Activated CD8-positive, alpha-beta memory T cell treated with anti-CD3 and anti-CD28 coated beads for 4 hours (primary cell): ENCODE measurements around the gene CCDC47.
"Not testable (repeated sequence)": the region's sequence is repeated elsewhere in the genome, so short reads cannot be mapped to it uniquely, and the experiment has no call there.

Experiments used
- DNase-seq, 2 donors: peaks; one replicate each; pipeline ENCODE4 v3.0.0-alpha.2; 2020; ENCODE audit warnings: low read depth in 2 of 2

Gene CCDC47

DNA sequence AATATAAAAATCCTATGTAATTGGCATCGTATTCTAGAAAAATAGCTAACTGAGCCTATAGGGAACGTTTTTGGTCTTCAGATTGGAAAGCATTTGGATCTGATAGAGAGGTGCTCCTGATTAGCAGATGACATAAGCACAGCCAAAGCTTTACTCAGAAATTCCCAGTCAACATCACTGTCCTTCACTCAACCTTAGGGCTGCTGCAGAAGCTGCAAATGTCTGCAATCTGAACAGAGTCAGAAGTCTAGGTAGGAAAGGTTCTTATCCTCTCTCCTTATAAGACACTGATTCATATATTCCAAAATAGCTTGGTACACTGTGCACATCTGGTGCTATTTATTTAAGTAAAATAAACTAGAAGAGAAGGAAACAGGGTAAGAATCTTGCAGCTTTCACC, 51.0 kb downstream of the CCDC47 start:
- no peak for DNase-seq

DNA sequence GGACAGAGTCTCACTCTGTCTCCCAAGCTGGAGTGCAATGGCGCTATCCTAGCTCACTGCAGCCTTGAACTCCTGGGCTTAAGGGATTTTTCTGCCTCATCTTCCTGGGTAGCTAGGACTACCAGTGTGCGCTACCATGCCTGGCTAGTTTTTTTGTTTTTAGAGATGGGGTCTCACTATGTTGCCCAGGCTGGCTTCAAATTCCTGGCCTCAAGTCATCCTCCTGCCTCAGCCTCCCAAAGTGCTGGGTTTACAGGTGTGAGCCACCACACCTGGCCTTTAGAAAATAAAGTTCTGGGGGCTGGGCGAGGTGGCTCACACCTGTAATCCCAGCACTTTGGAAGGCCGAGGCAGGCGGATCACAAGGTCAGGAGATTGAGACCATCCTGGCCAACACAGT, 53.2 kb downstream of the CCDC47 start:
- DNase-seq, result not testable (repeated sequence)

DNA sequence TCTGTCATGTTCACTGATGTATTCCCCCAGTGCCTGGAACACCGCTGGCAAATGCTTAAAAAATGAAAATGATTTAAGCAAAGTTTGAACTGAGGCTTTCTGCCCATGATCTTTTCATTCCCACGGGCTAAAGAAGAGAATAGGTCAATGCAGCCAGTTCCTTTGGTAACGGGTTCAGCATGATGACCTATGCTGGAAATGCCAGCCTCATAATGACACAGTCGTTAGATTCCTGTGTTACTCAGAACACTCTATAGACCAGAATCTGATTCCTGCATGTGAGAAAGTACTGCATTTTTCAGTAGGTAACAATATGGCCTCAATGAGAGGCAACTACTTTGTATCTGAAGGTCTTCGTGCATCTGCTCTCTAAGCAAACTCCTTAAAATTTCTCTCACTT, 54.4 kb downstream of the CCDC47 start:
- no peak for DNase-seq

DNA sequence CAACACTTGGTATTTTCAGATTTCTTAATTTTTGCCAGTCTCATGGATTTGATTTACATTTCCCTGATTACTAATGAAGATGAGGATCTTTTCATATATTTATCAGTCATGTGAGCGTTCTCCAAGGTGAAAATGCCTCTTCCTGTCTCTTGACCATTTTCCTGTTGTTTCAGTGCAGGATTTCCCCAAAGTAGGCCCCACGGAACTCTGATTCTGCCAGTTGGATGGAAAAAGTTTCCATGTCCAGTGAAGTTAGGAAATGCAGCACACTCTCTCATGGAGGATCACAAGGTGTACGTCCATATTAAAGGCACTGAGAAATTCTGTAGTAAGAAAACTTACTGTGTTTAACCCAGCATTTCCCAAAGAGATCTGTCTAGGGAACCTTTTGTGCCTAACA, 57.0 kb downstream of the CCDC47 start:
- no peak for DNase-seq

DNA sequence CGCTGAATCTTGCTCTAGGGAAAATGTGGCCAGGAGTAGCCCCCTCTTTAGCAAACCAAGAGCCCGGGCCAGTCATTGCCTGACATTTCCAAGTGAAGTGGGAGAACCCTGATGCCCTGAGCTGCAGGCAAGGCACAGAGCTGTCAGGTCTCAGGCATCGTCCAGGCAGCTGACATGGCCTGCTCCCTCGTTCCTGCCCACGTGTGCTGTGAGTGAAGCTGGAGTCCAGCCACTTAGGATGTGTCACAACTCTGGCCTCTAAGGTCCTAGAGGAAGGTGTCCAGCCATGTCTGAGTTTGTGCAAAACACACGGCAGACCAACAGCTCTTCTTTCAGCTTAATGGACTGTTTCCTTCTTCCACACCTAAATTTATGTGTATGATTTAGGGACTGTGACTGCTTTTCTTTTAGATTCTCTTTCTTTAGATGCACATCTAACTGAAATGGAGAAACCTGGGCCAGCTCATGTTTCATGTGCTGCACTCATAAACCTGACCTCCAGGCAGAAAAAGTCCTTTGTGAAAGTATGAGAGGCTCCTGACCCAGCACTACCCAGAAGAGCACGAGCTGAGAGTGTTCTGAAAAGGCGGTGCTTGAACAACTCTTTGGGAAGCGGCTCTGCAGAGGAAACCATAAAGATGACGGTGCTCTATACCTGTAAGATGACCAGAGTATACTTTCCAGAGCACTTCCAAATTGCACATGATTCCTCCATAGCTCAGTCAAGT, 58.7 kb downstream of the CCDC47 start:
- DNase-seq, result no peak

DNA sequence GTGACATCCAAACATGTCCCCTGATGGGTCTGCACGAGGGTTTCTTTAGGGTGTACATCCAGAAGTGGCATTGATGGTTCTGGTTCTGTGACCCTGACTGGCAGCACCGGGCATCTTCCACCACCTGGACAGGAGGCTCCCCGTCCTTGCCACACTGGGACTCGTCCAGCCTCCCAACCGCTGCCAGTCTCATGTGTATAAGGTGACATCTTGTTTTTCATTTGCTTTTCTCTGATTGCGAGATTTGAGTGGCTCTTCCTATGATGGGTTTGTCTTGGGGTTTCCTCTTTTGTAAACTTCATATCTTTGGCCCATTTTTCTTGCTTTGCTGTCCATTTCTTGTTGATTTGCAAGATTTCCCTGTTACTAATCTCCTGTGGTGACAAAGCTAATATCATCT, 64.3 kb downstream of the CCDC47 start:
- no peak for DNase-seq

DNA sequence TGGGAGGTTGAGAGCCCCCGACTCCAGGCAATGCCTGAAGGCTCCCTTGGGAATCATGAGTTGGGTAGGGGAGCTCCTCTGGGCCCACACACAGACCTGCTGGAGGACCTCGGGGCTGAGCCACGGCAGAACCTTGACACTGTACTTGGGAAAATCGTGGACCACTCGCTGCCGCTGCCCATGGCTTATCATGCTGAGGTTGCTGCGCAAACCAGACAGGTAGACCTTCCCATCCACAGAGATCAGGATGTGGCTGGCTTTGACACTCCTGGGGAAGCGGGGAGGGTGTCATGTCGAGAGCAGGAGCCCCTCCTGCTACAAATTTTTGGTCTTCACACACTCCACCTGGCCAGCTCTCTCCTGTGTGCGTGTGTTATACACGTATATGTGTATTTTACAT, 66.2 kb downstream of the CCDC47 start:
- no peak for DNase-seq

DNA sequence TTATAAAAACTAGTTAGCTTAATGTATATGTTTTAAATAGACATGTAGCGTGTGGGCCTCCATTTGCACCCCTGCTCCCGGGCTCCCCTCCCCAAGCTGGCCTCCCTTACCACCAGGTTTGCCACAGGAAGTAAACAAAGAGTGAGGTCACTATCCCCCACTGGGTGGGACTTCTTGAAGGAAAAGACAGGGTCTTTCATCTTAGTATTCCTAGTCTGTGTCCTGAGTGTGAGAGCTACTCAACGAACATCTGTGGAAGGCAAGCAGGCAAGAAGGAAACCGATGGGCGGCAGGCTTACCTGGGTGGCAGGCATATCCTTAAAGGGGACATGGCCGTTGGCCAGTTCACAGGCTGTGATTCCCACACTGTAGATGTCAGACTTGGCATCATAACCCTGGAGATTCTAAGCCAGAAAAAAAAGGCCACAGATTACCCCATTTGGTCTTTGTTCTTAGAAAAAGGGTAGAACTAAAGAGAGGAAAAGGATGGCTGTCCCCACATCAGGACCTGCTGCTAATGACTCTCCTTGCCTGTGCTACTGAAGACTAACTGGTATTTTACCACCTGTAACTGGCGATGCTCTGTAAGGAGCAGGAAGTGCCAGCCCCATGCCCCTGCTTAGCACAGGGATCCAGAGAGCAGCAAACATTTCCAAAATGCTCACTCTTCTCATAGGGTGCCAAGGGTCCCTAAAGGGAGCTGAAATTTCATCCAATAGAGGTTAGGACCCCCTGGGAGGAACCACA, 66.9 kb downstream of the CCDC47 start:
- no peak for DNase-seq

DNA sequence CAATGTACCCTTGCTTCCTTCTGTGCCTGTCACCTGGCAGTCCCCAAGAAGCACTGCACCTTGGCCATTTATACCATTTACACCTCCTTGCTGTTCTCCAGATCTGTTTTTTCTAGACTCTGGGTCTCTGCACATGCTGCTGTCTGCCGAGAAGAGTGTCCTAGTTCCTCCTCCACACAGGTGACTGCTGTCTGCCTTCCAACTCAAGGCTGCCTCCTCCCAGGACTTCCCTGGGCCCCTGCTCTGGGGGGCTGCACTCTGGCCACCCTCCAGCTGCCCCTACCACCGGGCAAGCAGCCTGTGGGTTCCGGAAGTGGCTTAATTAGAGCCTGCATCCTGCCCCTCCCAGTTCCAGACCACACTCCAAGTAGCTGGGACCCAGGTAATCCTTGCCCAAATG, 67.7 kb downstream of the CCDC47 start:
- no peak for DNase-seq

DNA sequence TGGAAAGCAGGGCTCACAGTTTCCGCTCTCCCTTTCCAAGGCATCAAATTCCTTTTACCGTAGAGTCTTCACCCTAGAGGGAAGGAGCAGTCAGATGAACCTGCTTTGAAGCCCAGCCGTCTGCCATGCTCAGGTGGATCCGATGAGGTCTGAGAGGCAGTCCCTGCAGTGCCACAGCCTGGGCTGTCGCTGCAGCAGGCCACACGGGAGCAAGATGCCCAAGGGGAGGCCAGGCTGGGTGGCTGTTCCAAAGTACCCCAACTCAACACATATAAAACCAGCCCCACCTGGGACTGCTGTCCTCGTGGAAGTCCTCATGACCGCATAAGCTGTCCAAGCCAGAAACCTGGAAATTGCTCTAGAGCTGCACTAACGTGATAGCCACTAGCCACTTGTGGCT, 68.6 kb downstream of the CCDC47 start:
- DNase-seq, result no peak

DNA sequence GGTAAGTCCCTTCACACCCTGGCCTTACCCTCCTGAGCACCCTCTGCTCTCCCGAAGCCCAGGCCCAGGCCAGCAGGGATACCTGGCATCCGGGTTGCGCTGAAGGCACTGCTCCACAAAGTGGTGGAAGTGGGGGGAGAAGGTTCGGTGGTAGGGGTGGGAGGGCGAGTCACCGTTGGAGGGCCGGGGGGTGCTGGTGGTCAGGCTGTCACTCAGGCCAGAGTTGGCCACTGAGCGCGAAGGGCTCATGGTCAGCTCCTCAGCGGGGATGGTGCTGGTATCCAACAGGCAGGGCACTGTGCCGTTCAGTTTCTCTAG, 69.2 kb downstream of the CCDC47 start:
- DNase-seq, result no peak

DNA sequence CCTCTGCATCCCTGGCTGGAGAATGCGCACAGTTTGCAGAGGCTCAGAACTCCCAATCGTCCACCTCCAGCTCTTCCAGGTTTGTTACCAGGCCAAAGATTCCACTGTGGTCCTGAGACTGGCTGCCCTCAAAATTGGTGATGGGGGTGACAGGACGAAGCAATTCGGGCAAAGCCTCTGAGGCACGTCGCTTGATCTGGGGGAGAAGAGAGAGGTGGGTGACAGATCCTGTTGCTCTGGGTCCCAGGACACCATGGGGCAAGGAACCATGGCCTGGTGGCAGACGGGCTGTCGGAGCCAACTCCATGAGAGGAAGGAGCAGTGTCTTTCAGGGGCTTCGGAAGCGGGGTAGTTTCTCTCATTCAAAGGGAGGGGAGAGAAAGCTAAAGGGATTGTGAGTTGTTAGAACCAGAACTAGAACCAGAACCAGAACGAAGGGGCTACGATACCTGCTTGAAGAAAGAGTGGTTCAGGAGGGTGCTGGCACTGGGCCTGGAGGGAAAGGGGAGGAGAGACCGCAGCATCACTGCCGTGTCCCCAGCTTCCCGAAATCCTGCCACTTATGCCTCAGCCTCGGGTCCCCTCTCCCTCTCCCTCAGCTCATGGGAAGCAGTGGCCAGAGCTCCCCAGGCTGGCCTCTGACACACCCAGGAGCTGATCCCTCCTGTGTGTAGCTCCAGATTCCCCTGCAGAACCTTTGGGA, 69.7 kb downstream of the CCDC47 start:
- no peak for DNase-seq

DNA sequence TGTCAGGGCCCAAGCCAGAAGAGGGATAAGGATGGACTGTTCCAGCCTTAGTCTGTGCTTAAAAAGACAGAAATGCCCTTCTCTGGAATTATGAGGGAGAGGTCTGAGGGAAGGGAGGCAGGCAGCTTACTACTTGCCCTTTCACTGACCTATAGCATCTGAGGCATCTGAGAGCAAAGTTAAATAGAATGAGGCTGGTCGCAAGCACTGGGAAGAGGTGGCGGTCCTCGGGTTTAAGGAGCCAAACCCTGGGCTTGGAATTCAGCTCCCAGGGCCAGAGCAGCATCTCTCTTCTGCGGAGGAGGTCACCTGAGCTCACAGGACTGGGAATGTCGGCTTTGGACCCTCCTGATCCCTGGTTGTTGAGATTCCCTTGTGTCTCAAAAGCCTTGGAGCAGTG, 70.4 kb downstream of the CCDC47 start:
- DNase-seq, result no peak

DNA sequence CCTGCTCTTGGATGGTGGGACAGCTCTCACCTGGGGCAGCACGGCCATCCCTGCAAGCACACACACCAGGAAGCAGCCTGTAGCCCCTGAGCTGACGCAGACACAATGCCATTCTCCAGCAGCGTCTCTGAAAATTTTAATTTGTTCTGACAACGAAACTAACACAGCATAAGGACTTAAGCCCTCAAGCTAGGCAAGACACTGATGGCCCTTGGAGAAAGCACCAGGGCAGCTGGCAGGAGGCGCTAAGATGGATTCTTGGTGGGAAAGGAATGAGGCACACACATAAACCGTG, 70.7 kb downstream of the CCDC47 start:
- DNase-seq, result no peak

DNA sequence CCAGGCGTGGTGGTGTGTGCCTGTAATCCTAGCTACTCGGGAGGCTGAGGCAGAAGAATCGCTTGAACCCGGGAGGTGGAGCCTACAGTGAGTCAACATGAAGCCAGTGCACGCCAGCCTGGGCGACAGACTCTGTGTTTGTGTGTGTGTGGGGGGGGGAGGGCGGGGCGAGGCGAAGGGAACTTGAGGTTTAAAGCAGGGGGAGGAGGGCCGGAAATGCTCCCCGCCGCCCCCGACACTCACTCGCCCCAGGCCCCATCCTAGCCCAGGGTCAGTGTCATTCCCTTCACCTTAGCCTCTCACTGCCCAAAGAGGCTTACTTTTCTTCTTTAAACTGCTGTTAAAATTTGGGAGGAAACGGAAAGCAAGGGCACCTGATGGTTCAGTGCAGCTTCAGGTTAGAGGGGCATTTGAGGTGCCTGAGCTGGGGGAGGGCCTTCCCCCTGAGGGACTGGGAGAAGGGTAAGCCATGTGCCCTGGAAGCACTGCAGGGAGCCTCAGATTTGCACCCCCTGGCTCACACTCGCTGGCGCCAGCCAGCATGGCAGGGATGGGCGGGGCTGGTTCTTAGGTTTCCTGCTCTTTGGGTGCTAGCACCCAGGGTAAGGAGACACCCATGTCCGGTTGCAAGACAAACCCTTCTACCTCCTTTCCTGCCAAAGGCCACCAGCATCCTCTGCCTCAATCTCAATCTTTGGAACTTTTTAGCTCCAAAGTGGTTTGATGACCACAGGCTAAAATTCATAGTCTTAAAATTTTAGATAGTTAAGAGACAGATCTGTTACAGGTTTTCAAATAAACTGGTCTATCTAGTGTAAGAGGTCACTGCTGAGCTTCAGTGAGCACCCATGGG, 71.3 kb downstream of the CCDC47 start:
- peak in 1 of 2 donors; percentile 67 for DNase-seq

DNA sequence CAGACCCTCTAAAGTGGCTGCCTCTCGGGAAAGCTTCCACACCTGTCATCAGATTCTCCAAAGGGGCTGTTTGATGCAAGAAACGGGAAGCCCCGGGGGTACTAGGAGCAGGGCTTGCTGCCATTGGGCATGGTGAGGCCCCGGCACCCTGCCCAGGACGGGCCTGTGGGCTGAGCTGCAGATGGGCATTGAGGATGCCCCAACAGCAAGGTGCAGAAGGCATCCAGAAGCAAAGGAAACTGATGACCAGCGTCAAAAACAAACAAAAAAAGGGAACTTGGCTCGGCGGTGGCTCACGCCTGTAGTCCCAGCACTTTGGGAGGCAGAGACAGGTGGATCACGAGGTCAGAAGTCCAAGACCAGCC, 72.0 kb downstream of the CCDC47 start:
- no peak for DNase-seq

DNA sequence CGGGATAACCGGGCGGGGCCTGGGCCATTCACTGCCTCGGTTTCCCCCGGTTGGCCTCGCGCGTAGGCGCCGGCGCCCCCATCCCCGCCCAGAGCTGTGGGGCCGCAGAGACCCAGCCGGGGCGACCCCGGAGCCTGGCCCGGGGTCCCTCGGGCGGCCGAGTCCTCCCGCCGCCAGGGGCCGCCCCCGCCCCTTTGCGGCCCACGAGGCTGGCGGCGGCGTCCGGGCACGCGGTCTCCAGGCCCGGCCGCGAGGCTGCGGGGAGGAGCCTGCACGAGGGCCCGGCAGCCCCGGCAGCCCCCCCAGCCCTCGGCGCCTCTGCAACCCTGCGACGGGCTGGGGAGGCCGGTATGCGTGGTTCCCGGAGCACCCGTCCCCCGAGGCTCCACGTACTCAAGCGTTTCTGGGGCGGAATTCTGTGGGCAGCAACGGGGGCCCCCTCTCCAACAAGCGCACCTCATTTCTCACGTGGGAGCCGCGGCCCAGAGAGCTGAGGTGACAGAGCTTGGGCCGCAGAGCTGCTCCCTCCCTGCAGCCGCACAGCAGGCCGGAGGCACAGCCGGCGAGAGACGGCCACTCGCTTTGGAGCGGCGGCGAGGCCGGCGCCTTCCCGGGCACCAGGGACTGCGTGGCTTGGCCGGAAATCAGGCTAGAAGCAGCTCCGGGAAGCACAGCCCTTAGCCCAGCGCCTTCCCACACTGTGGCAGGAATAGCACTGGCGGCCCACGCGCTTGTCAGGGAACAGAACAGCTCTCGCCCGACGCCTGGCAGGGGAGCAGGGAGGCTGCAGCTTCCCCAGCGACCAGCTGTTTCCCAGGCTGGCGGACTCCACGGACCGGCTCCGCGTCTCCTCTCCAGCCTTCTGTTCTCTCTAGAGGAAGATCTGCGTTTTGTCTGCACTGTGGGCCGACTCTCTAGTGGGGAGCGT, 72.6 kb downstream of the CCDC47 start:
- DNase-seq, result no peak

DNA sequence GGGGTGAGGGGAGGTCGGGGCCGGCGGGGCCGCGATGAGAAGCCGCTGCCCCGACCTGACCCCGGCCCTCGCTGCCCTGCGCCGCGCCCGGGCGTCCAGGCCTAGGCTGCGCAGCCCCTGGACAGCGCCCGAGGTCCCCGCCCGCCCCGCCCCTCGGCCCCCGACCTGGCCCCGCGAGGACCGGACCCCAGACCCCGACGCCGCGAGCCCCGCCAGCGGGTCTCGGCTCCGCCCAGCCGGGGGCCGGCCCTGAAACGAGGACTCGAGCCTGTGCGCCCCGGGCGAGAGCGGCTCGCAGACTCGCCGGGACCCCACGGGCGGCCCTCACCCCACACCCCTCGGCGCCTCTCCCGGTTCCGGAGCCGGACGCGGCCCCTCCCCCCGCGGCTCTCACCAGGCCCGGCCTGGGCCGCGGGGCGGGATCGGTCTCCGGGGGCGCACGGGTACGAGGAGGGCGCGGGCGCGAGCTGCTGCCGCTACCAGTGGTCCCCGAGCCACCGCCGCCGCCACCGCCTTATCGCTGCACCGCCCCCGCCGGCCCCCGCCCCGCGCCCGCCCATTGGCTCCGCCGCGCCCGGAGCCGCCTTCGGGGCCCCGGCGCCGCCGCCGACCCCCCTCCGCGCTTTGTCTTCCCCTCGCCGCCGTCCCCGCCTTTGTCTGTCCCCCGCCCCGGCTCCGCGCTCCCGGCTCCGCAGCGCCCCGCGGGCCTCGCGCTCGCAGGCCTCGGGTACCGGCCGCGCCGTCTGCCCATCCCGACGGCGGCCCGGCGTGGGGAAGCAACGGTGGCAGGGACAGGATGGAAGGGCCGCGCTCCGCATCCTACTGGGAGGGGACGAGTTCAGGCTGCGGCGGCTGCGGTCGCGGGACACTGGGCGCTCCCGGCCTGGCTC, 73.5 kb downstream of the CCDC47 start, which contains the start of gene LIMD2:
TSS of gene LIMD2 (minus strand) at position 488 of the 890 bp plus-strand sequence. CDS start 827 bp downstream, outside the sequence.
- peak; percentile 71 to 80 for DNase-seq

DNA sequence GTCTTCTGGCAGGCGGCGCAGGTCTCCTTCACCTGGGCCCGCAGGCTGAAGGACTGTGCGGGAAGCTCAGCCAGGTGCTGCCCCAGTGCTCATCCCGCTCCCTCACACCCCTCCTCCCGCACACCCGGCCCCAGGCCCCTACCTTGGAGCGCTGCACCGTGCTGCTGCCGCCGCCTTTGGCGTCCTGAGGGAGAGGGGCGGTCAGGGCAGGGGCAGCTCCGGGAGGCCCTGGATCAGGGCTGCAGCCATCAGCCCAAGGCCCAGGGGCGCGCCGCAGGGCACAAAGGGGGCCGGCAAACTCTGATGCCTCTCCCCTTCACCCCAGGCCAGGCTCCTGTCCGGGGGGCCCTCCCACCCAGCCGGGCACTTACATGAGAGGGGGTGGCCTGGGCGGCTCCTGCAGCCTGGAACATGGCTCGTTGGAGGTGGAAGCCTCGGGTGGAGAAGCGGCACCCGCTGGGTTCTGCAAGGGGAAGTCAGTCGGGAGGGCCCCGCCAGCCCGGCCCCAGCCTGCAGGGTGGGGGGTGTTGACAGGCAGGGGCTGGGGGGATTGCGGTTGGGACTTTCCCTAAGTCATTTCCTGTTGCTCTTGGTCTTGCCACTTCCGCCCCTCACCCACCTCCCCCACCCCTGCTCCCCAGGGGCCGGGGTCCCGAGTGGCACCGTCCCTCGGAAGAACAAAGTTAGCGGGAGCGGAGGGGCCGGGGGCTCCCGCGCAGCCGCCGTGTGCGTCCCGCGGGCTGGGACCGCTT, 74.3 kb downstream of the CCDC47 start:
- peak; percentile 79 to 82 for DNase-seq
